ENCODE data around the gene GRM1.

GRM1 gene

GRCh38 chr6:146345598-146345997 is 316.7 kb downstream of the GRM1 start:
- Histone ChIP-seq H3K27me3 (replicated peaks) (no peaks in the 10 kb centered on the region), H3K4me3 (ENCODE audit: low read depth, low read length) (no peak overlapping the region), H3K27ac (no peak overlapping the region), H3K36me3 (replicated peaks) (no peaks in the 10 kb centered on the region)
- no peak for TF ChIP-seq CTCF (IDR thresholded peaks at IDR 0.05; ENCODE audit: low read depth, low read length, missing control alignments)
- DNase-seq = no peak
- in situ Hi-C loops (cut with HindIII; ENCODE audit: low pct_ligation_motif_present, low sequenced_read_pairs) = no loop called here

- in situ Hi-C loops (cut with HindIII; ENCODE audit: low pct_ligation_motif_present, low sequenced_read_pairs) = no loop called here
- Histone ChIP-seq H3K4me3 (ENCODE audit: low read depth, low read length) (no peak overlapping the region), H3K27me3 (replicated peaks) (no peaks in the 10 kb centered on the region), H3K27ac (no peak overlapping the region), H3K36me3 (replicated peaks) (no peaks in the 10 kb centered on the region)
- DNase-seq = no peak
- TF ChIP-seq CTCF (IDR thresholded peaks at IDR 0.05; ENCODE audit: low read depth, low read length, missing control alignments) = no peak
Measured at GRCh38 chr6:146347090-146347489, 318.2 kb downstream of the GRM1 start.

- H3K36me3 ChIP-seq (replicated peaks) = no peaks in the 10 kb centered on the region
- in situ Hi-C loops (cut with HindIII; ENCODE audit: low pct_ligation_motif_present, low sequenced_read_pairs) = no loop called here
- no peak for DNase-seq
- no peak for TF ChIP-seq CTCF (IDR thresholded peaks at IDR 0.05; ENCODE audit: low read depth, low read length, missing control alignments)
- H3K4me3 ChIP-seq (ENCODE audit: low read depth, low read length) = no peak overlapping the region
- no peaks in the 10 kb centered on the region for H3K27me3 ChIP-seq (replicated peaks)
- H3K27ac ChIP-seq = no peak overlapping the region
Measured at GRCh38 chr6:146347690-146348089, 318.8 kb downstream of the GRM1 start.

- Histone ChIP-seq H3K27me3 (replicated peaks) (no peaks in the 10 kb centered on the region), H3K4me3 (ENCODE audit: low read depth, low read length) (no peak overlapping the region), H3K27ac (no peak overlapping the region), H3K36me3 (replicated peaks) (no peaks in the 10 kb centered on the region)
- in situ Hi-C loops (cut with HindIII; ENCODE audit: low pct_ligation_motif_present, low sequenced_read_pairs) = no loop called here
- no peak for DNase-seq
- TF ChIP-seq CTCF (IDR thresholded peaks at IDR 0.05; ENCODE audit: low read depth, low read length, missing control alignments) = no peak
Measured at GRCh38 chr6:146351018-146351417, 322.2 kb downstream of the GRM1 start.

- H3K27ac ChIP-seq = no peak overlapping the region
- in situ Hi-C loops (cut with HindIII; ENCODE audit: low pct_ligation_motif_present, low sequenced_read_pairs) = no loop called here
- no peak for DNase-seq
- no peaks in the 10 kb centered on the region for H3K36me3 ChIP-seq (replicated peaks)
- no peak for TF ChIP-seq CTCF (IDR thresholded peaks at IDR 0.05; ENCODE audit: low read depth, low read length, missing control alignments)
- no peak overlapping the region for H3K4me3 ChIP-seq (ENCODE audit: low read depth, low read length)
- no peaks in the 10 kb centered on the region for H3K27me3 ChIP-seq (replicated peaks)
Measured at GRCh38 chr6:146352163-146352562, 323.3 kb downstream of the GRM1 start.

GRCh38 chr6:146354451-146354850 is 325.6 kb downstream of the GRM1 start:
- TF ChIP-seq CTCF (IDR thresholded peaks at IDR 0.05; ENCODE audit: low read depth, low read length, missing control alignments) = no peak
- H3K36me3 ChIP-seq (replicated peaks) = no peaks in the 10 kb centered on the region
- H3K27ac ChIP-seq = no peak overlapping the region
- in situ Hi-C loops (cut with HindIII; ENCODE audit: low pct_ligation_motif_present, low sequenced_read_pairs) = no loop called here
- no peak overlapping the region for H3K4me3 ChIP-seq (ENCODE audit: low read depth, low read length)
- no peak for DNase-seq
- H3K27me3 ChIP-seq (replicated peaks) = no peaks in the 10 kb centered on the region
